GM10248 (cell line): ENCODE data around the gene ABCD1.

Experiments
- CTCF ChIA-PET: fragments of 300-600 bp; sonication (Branson Sonifier 250); formaldehyde crosslinking; extraction: SDS; loops from one replicate; lab custom pipeline; 2021; ENCODE audit warnings: antibody characterized with exemption; lab: Yijun Ruan, JAX
- POLR2A ChIA-PET: fragments of 350-650 bp; sonication (Branson Sonifier 250); formaldehyde crosslinking; extraction: SDS; loops from one replicate; lab custom pipeline; 2020; ENCODE audit warnings: antibody characterized with exemption; lab: Yijun Ruan, JAX
- DNase-seq: peaks from one replicate; pipeline ENCODE4 v3.0.0; 2012; ENCODE audit errors: extremely low spot score
- CTCF ChIP-seq: IDR thresholded peaks from 2 replicates; pipeline ENCODE4 v1.5.1; 2012; ENCODE audit warnings: mild to moderate bottlenecking, low read depth; ENCODE audit errors: extremely low read depth, missing control alignments, control extremely low read depth

Gene ABCD1

GRCh38 chrX:153686711-153687110 is 37.9 kb upstream of the ABCD1 start:
- no peak for TF ChIP-seq CTCF
- ChIA-PET POLR2A (no interaction called here), CTCF (interaction anchor here (0.7 to 1.7 kb wide), 9 partner anchors 16 to 745 kb away, joined by 3 to 7 read pairs (median 3); no protein-coding TSS in a partner anchor)
- DNase-seq, result no peak

GRCh38 chrX:153687121-153688039 is 37.3 kb upstream of the ABCD1 start, which contains the start of gene SLC6A8:
TSS of gene SLC6A8 (plus strand) at chrX:153687926. CDS start at chrX:153688575, 649 bp downstream.
- ChIA-PET CTCF (interaction anchor here (0.7 to 1.6 kb wide), 8 partner anchors 17 to 746 kb away, joined by 3 to 7 read pairs (median 3); no protein-coding TSS in a partner anchor), POLR2A (interaction anchor here (0.6 kb wide), 1 partner anchor 49 kb away, joined by 6 read pairs; no protein-coding TSS in a partner anchor)
- no peak for DNase-seq
- TF ChIP-seq CTCF, result peak; percentile 48

- ChIA-PET POLR2A (no interaction called here), CTCF (interaction anchor here (1.3 to 1.5 kb wide), 3 partner anchors 25 to 746 kb away, joined by 3 to 5 read pairs (median 5); no protein-coding TSS in a partner anchor)
- DNase-seq, result no peak
- TF ChIP-seq CTCF, result no peak
These were observed 36.6 kb upstream of the ABCD1 start for GRCh38 chrX:153688071-153688470.

GRCh38 chrX:153688506-153688905 is 36.1 kb upstream of the ABCD1 start:
- ChIA-PET CTCF (no interaction called here), POLR2A (no interaction called here)
- TF ChIP-seq CTCF, result no peak
- DNase-seq, result no peak

- ChIA-PET POLR2A (no interaction called here), CTCF (no interaction called here)
- DNase-seq, result no peak
- no peak for TF ChIP-seq CTCF
These were observed 35.6 kb upstream of the ABCD1 start for GRCh38 chrX:153688911-153689590.
